NCI-H1105 treated with DMSO at 0.1 percent for 48 hours (cell line): ENCODE data around the gene DAP.

Experiments
- DNase-seq: peaks from one replicate; lab custom pipeline; 2025; lab: John Stamatoyannopoulos, UW

Gene DAP

DNA sequence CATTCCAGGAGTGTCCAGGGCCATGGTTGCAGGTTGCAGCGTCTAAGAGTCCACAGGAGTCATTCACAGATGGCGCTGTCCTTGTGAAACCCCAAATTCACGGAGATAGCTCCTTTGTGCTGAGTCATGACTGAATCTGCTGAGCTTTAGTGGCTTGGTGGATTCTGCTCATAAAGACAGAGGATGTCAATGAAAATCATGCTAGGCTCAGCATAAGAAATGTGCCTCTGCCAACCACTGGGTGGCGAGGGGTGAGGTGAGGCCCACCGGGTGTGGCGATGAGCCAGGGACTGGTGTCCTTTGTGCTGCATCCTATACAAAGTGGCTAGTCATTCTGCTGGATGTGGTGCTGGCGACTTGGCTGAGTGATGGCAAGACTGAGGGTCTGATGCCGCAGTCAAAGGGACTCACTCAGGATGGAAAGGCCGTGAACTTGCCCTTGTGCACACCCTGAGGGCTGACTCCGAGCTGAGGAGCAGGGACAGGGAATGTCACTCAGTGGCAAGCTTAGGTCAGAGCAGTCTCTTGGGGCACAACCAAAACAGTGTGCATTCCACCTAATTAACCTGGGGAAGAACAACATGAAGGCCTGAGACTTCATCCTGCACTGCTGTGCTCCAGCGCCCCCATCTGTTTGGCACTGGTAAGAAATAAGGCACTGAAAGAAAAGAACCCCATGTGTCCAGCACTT lies 71.5 kb downstream of the DAP start:
- no peak for DNase-seq

DNA sequence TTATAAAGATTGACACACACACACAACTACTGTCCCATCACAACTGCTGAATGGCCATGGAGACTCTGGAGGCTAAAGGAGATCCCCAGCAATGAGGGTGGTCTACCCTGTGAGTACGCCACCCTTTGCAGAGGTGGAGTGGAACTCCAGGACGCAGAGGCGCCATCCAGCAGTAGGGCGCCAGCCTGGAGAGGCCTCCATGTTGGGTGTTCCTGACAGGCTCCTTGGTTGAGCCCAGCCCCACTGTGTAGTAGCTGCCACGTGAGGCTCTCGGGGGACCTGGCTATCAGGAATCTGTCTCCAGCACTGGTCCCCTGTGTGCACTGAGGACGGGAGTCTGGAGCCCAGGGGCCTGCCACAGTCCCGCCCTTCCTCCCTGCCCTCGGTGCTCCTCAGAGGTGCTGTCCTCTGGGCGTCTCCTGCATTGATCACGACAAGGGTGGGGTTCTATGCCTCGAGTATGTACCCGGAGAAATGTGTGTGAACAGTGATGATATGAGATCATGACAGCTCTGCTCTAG lies 72.3 kb downstream of the DAP start:
- no peak for DNase-seq

- DNase-seq: no peak
These were observed 74.1 kb downstream of the DAP start for GRCh38 chr5:10686890-10687289.

- no peak for DNase-seq
These were observed 75.9 kb downstream of the DAP start for GRCh38 chr5:10685115-10685521.

DNA sequence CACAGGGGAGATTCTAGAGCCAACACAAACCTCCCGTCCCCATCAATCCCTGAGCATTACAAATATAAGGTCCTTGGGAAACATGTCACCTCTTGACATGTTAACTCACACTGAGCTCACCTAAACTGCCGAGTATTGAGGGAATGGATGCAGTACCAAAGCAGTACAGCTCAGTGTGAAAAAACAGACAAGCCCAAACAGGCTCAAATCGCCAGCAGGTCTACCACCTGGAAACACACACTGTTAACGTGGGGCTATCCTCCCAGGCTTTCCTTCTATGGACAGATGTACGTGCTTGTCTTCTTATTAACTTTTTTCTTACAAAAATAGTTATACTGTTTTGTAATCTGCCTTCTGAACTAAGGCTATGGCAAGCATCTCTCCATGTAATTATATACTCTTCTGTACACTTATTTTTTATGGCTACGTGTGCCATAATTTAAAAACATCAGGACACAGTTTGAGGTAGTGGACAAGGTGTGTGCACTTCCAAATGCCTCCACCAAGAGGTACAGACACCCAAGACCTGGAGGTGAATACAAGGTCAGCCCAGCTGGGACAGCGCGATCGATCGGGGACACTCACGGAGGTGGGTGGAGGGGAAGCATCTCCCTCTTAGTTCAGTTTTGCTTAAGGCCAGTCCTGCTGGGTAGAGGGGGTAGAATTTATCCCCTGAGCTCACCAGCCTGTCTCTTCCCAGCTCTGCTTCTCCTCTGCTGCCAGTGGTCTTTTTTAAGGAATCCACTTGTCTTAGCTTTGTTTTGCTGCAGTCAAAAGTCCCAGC lies 76.5 kb downstream of the DAP start:
- DNase-seq: peak; percentile 59

- DNase-seq: no peak
These were observed 78.1 kb downstream of the DAP start for GRCh38 chr5:10682801-10683525.

DNA sequence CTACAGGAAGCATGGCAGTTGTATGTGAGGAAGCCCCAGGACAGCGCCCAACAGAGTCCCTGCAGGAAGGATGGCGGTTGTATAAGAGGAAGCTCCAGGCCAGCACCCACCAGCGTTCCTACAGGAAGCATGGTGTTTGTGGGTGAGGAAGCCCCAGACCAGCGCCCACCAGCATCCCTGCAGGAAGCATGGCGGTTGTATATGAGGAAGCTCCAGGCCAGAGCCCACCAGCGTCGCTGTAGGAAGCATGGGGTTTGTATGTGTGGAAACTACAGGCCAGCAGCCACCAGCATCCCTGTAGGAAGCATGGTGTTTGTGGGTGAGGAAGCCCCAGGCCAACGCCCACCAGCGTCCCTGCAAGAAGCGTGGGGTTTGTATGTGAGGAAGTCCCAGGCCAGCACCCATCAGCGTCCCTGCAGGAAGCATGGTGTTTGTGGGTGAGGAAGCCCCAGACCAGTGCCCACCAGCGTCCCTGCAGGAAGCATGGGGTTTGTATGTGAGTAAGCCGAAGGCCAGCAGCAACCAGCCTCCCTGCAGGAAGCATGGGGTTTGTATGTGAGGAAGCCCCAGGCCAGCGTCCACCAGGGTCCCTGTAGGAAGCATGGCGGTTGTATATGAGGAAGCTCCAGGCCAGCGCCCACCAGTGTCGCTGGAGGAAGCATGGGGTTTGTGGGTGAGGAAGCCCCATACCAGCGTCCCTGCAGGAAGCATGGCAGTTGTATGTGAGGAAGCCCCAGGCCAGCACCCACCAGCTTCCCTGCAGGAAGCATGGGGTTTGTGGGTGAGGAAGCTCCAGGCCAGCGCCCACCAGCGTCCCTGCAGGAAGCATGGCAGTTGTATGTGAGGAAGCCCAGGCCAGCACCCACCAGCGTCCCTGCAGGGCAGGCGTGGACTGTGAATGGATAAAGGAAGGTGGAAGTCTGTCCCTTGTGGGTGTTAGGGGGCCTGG lies 79.0 kb downstream of the DAP start:
- no peak for DNase-seq

- DNase-seq: no peak
These were observed 80.1 kb downstream of the DAP start for GRCh38 chr5:10680876-10681481.

DNA sequence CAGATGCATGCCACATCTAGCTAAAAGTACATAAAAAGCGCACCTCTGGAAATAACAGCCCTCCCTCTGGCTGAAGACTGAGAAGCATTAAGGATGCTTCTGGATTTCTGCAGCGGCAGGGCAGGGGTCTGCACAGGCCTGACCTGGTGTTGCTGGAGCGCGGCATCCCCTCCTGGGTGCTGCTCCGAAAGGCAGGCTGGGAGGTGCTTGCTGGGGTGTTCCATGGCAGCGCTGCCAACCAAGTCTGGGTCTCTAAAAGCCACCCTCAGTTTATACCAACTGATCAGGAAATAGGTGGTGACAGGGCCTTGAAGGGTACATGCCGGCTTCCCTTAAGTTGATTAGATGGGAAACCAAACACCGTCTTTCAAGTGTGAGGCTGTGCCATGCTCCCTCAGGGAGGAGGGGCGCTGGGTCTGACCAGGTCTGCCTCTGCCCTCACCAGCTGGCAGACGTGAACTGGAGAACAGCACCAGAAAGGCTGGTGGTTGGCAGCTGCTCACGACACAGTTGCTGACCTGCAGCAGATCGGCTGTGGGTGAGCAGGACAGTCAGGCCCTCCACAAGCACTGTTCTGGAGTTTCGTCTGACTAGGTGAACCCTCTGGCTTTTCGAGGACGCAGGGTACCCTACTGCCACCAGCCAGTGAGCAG lies 81.6 kb downstream of the DAP start:
- DNase-seq: no peak

- DNase-seq: no peak
These were observed 82.8 kb downstream of the DAP start for GRCh38 chr5:10678244-10678643.

DNA sequence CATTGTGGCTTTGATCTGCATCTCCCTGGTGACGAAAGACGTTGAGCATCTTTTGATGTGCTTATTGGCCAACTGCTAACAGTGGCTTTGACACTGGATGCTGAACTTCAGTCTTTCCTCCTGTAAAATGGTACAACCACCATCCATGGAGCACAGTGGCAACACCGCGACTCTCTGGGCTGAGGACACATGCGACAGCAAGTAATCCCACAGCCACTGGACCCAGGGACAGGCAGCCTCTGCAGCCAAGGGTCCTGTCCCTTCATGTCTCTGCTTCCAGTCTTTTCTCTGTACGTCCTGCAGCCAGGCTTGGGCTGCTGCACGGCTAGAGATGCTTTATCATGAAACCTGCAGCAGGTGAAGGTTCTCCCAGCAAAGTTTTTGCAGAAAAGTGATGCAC lies 83.5 kb downstream of the DAP start:
- no peak for DNase-seq

DNA sequence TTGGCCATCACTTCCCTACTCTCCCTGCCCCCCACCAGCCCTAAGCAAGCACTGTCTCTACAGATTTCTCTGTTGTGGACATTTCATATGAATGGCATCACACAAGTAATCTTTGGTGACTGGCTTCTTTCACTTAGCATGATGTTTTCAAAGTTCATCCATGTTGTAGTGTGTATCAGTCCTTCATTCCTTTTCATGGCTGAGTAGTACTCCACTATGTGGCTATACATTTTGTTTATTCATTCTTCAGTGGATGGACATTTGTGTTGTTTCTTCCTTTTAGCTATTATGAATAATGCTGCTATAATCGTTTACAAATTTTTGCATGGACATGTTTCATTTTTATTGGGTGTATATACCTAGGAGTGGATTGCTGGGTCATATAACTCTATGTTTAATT lies 84.1 kb downstream of the DAP start:
- DNase-seq: no peak

- DNase-seq: peak; percentile 19
These were observed 84.8 kb downstream of the DAP start for GRCh38 chr5:10676224-10676623.

DNA sequence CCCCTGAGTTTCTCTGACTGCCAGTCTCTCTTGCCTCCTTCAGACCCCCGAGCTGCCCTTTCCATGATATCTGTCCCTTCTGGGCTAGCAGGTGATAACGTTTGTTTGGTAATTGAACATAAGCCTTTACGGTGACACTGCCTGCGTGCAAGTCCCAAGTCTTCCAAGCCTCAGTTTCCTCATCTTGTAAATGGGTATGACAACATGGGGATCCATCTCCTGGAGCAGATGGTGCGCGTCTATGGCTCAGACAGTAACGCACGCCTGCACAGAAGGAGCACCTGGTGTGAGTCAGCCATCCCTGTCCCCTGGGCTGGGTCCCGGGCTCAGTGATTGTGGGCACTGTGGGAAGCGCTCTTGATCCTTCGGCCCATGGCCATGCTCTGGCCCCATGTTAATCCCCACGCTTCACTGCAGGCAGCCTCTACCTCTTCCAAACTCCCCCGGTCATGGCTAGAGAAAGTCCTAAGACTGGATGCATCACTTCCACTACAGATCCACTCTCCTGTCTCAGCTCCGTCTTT lies 85.8 kb downstream of the DAP start:
- DNase-seq: no peak

DNA sequence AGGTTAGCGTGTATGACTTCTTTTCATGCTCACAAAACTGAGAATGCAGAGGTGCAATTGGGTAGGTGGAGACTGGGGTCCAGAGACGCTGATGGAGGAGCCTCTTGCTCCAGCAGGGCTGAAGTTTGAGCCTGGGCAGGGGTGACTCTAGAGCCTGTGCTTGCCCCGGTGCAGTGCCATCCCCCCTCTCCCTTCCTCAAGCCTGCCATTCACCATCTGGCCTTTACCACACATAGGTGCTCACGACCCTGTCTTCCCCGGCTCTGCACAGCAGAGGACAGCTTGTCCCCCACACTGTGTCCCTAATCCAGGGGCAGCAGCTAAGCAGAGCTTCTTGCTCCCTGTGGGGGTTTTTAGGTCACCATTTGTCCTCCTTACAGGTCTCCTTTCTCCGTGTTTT lies 86.5 kb downstream of the DAP start:
- DNase-seq: no peak

DNA sequence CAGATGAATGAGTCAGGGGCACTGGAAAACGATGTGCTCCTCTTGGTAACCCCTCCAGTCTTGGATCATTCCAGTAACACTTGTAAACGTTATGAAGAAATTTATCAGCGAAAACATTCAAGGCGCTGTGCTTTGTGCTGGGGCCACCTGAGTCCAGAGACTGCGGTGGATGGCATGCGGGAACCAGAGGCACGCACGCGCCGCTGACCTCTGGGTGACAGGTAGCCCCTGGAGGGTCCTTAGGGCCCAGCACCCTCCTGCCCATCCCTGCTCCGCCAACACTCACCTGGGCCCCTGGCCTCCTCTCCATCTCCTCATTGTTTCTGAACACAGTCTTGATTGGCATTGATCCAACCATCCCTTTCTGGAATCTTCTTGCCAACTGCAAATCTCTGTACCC lies 86.9 kb downstream of the DAP start:
- DNase-seq: no peak

- DNase-seq: no peak
These were observed 87.6 kb downstream of the DAP start for GRCh38 chr5:10673407-10673806.

GRCh38 chr5:10673017-10673389 lies 88.0 kb downstream of the DAP start:
- no peak for DNase-seq

DNA sequence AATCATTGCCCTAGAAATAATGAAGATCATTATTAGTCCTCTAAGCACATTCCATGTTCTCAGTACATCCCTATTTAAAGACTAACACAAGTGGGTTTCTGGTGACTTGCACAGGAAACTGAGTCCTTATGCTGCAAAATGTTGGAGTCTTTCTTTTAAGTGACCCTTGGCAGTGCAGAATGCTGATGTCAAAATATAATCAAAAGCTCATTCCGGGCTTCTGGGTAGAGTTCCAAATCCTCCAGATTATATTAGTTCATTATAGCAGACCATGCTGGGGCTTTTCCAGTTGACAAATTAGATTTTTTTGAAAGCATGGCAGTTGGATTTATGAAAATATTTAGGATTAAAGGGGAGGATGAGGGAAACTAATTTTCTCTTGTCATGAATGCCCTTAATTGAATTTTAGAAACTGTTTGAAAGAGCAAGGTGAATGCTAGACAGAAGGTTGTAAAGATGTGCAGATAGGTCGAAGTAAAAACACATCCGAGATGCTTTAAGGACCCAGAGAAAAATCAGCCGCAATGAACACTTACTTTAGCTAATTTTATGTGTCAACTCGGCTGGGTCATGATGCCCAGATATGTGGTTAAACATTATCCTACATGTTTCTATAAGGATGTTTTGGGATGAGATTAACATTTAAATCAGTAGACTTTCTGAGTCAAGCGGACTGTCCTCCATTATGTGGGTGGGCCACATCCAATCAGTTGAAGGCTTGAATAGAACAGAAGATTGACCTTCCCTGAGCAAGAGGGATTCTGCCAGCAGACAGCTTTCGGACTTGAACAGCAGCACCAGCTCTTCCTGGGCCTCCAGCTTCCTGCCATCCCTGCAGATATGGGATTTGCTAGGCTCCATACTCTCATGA lies 88.7 kb downstream of the DAP start:
- DNase-seq: no peak
